ENCODE results near the gene SLC1A2. TPM values are rescaled to one million over a fixed set of nuclear protein-coding genes. Genes with fewer than 3 reads are reported as not detected.

The SLC1A2 gene
- total RNA-seq, 1 experiment from 2014 or later: 0.25 TPM

DNA sequence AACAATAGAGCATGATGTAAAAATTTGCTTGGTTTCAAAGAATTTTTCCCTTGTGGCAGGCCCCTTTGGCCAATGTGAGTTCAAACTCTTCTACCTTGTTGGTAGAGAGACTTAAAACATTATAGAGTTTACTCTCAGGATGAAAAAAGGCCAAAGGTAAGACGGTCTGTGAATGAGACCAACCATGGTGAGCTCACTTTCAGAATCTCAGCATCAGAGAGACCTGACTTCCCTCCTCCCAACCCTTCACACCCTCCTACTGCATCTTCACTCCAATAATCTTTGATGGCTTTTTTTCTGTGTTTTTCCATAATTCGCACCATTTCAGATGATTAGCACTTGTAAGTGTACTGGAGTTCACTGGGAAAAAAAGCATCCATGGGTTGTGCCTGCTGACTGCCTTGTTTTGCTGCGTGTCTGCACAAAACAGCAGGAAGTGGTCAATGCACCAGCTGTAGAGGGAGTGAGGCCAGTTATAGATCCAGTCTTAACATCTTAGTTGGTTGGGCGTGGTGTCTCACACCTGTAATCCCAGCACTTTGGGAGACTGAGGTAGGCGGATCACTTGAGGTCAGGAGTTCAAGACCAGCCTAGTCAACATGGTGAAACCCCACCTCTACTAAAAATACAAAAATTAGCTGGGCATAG, 64.1 kb downstream of the SLC1A2 start:
- H2AFZ ChIP-seq (ENCODE audit: low read depth, low read length, poor library complexity, severe bottlenecking): no peak overlapping the region
- RAD21 ChIA-PET (ENCODE audit: low non-redundant PET in 1 of 2, low total read pairs in 2 of 2, uncharacterized antibody in 2 of 2, unreplicated experiment in 2 of 2): no interaction called here
- H3K9me2 ChIP-seq (ENCODE audit: insufficient read depth): no peaks in the 10 kb centered on the region
- BruUV-seq (replicated peaks): no TSS peak
- no peaks in the 10 kb centered on the region for H3K79me2 ChIP-seq (ENCODE audit: insufficient read depth, low read length)
- POLR2A ChIA-PET: no interaction called here
- no peak overlapping the region for H3K4me2 ChIP-seq (ENCODE audit: low read length)
- no peak for ATAC-seq
- no peak for TF ChIP-seq TCF7L2 (IDR thresholded peaks at IDR 0.05; ENCODE audit: borderline replicate concordance, extremely low read depth, insufficient read depth, insufficient read length)
- TF ChIP-seq EGR1 (IDR thresholded peaks at IDR 0.05; ENCODE audit: low read depth): no peak
- TF ChIP-seq SIN3A (IDR thresholded peaks at IDR 0.05; ENCODE audit: low read depth): no peak
- TF ChIP-seq EZH2 (IDR thresholded peaks at IDR 0.05): no peak
- TF ChIP-seq POLR2AphosphoS5 (IDR thresholded peaks at IDR 0.05; ENCODE audit: low read depth, low read length): no peak
- TF ChIP-seq CBX3 (IDR thresholded peaks at IDR 0.05; ENCODE audit: low read depth): no peak
- no peak for TF ChIP-seq EZH2phosphoT487 (IDR thresholded peaks at IDR 0.05; ENCODE audit: borderline replicate concordance)
- no peak for TF ChIP-seq ZFX (IDR thresholded peaks at IDR 0.05)
- TF ChIP-seq, protein P1, sequence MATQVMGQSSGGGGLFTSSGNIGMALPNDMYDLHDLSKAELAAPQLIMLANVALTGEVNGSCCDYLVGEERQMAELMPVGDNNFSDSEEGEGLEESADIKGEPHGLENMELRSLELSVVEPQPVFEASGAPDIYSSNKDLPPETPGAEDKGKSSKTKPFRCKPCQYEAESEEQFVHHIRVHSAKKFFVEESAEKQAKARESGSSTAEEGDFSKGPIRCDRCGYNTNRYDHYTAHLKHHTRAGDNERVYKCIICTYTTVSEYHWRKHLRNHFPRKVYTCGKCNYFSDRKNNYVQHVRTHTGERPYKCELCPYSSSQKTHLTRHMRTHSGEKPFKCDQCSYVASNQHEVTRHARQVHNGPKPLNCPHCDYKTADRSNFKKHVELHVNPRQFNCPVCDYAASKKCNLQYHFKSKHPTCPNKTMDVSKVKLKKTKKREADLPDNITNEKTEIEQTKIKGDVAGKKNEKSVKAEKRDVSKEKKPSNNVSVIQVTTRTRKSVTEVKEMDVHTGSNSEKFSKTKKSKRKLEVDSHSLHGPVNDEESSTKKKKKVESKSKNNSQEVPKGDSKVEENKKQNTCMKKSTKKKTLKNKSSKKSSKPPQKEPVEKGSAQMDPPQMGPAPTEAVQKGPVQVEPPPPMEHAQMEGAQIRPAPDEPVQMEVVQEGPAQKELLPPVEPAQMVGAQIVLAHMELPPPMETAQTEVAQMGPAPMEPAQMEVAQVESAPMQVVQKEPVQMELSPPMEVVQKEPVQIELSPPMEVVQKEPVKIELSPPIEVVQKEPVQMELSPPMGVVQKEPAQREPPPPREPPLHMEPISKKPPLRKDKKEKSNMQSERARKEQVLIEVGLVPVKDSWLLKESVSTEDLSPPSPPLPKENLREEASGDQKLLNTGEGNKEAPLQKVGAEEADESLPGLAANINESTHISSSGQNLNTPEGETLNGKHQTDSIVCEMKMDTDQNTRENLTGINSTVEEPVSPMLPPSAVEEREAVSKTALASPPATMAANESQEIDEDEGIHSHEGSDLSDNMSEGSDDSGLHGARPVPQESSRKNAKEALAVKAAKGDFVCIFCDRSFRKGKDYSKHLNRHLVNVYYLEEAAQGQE (IDR thresholded peaks at IDR 0.05; ENCODE audit: low read depth): no peak
- no peak for TF ChIP-seq CEBPB (IDR thresholded peaks at IDR 0.05; ENCODE audit: low read depth)
- no peak for TF ChIP-seq YY1 (IDR thresholded peaks at IDR 0.05; ENCODE audit: extremely low read depth, insufficient replicate concordance, low read depth, low read length)
- no peak for TF ChIP-seq ZNF274 (IDR thresholded peaks at IDR 0.05; ENCODE audit: low read depth, low read length)
- TF ChIP-seq, protein P2, sequence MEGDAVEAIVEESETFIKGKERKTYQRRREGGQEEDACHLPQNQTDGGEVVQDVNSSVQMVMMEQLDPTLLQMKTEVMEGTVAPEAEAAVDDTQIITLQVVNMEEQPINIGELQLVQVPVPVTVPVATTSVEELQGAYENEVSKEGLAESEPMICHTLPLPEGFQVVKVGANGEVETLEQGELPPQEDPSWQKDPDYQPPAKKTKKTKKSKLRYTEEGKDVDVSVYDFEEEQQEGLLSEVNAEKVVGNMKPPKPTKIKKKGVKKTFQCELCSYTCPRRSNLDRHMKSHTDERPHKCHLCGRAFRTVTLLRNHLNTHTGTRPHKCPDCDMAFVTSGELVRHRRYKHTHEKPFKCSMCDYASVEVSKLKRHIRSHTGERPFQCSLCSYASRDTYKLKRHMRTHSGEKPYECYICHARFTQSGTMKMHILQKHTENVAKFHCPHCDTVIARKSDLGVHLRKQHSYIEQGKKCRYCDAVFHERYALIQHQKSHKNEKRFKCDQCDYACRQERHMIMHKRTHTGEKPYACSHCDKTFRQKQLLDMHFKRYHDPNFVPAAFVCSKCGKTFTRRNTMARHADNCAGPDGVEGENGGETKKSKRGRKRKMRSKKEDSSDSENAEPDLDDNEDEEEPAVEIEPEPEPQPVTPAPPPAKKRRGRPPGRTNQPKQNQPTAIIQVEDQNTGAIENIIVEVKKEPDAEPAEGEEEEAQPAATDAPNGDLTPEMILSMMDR (IDR thresholded peaks at IDR 0.05 in 2 of 3, conservative IDR thresholded peaks at IDR 0.05 in 1 of 3; ENCODE audit: borderline replicate concordance in 1 of 3, insufficient read depth in 1 of 3, low read depth in 2 of 3, low read length in 2 of 3): no peak
- TF ChIP-seq SRF (IDR thresholded peaks at IDR 0.05; ENCODE audit: low read depth): no peak
- TF ChIP-seq SP1 (IDR thresholded peaks at IDR 0.05; ENCODE audit: low read depth): no peak
- TF ChIP-seq, protein P3, sequence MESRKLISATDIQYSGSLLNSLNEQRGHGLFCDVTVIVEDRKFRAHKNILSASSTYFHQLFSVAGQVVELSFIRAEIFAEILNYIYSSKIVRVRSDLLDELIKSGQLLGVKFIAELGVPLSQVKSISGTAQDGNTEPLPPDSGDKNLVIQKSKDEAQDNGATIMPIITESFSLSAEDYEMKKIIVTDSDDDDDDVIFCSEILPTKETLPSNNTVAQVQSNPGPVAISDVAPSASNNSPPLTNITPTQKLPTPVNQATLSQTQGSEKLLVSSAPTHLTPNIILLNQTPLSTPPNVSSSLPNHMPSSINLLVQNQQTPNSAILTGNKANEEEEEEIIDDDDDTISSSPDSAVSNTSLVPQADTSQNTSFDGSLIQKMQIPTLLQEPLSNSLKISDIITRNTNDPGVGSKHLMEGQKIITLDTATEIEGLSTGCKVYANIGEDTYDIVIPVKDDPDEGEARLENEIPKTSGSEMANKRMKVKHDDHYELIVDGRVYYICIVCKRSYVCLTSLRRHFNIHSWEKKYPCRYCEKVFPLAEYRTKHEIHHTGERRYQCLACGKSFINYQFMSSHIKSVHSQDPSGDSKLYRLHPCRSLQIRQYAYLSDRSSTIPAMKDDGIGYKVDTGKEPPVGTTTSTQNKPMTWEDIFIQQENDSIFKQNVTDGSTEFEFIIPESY (IDR thresholded peaks at IDR 0.05; ENCODE audit: extremely low read depth, insufficient replicate concordance, low read length): no peak
- TF ChIP-seq FOSL1 (IDR thresholded peaks at IDR 0.05; ENCODE audit: low read depth): no peak
- TF ChIP-seq, protein P4, sequence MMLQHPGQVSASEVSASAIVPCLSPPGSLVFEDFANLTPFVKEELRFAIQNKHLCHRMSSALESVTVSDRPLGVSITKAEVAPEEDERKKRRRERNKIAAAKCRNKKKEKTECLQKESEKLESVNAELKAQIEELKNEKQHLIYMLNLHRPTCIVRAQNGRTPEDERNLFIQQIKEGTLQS (IDR thresholded peaks at IDR 0.05): no peak
- CTCF ChIA-PET: no interaction called here
- H3K36me3 ChIP-seq (ENCODE audit: control insufficient read depth in 1 of 2, insufficient read depth in 2 of 2, low read length in 2 of 2): no peaks in the 10 kb centered on the region
- no peaks in the 10 kb centered on the region for H3K4me1 ChIP-seq (ENCODE audit: control insufficient read depth in 1 of 2, insufficient read depth in 2 of 2, low read length in 2 of 2)
- H4K20me1 ChIP-seq (ENCODE audit: insufficient read depth): no peaks in the 10 kb centered on the region
- H3K27me3 ChIP-seq (ENCODE audit: insufficient read depth, low read length): no peaks in the 10 kb centered on the region
- no peak overlapping the region for H3K9ac ChIP-seq (ENCODE audit: low read length)
- no peak for DNase-seq (ENCODE audit: low read depth, low spot score)
- no peaks in the 10 kb centered on the region for H3K9me3 ChIP-seq (ENCODE audit: control insufficient read depth in 1 of 2, insufficient read depth in 1 of 2, low read depth in 1 of 2, low read length in 2 of 2)
- H3K27ac ChIP-seq (ENCODE audit: low read depth, low read length): no peak overlapping the region
- intact Hi-C loops (cut with micrococcal nuclease): no loop called here
- no peak overlapping the region for H3K4me3 ChIP-seq (replicated peaks in 1 of 2; ENCODE audit: low read depth in 1 of 2, low read length in 2 of 2)

All from HCT116 (cell line).